A549 (cell line): ENCODE results near the gene RABL6.

Source experiments
- JUN ChIP-seq, 2 experiments: fragments of >200 bp; sonication (Bioruptor Twin); formaldehyde crosslinking; IDR thresholded peaks; 2 replicates in 1 of 2; 3 replicates in 1 of 2; pipeline ENCODE4 v1.6.1; 2016 to 2017
- JUNB ChIP-seq: fragments of >200 bp; sonication (Bioruptor Twin); formaldehyde crosslinking; IDR thresholded peaks from 2 replicates; pipeline ENCODE4 v1.6.1; 2016
- MAZ ChIP-seq: fragments of 150-350 bp; IDR thresholded peaks from 2 replicates; pipeline ENCODE4 v1.6.1; 2014; ENCODE audit warnings: antibody characterized with exemption, low read depth, low read length, borderline replicate concordance
- POLR2A ChIP-seq: IDR thresholded peaks from 2 replicates; pipeline ENCODE4 v1.6.1; 2012; ENCODE audit warnings: mild to moderate bottlenecking, low read length
- RAD21 ChIP-seq, 2 experiments: fragments of >200 bp in 1 of 2; sonication (Bioruptor Twin) in 1 of 2; formaldehyde crosslinking in 1 of 2; IDR thresholded peaks in 1 of 2; conservative IDR thresholded peaks in 1 of 2; 2 replicates in 1 of 2; 3 replicates in 1 of 2; pipeline ENCODE4 v1.6.1; 2012 to 2018; ENCODE audit warnings: inconsistent platforms in 1 of 2
- RFX5 ChIP-seq: fragments of 450-650 bp; IDR thresholded peaks from 2 replicates; pipeline ENCODE4 v1.7.1; 2014; ENCODE audit warnings: antibody characterized with exemption, mild to moderate bottlenecking, moderate library complexity
- RNF2 ChIP-seq: fragments of 200-600 bp; sonication (generic); IDR thresholded peaks from 2 replicates; pipeline ENCODE4 v1.6.1; 2016; ENCODE audit warnings: low read depth, mild to moderate bottlenecking, antibody characterized with exemption, moderate library complexity, borderline replicate concordance
- SREBF2 ChIP-seq: fragments of 450-650 bp; IDR thresholded peaks from 2 replicates; pipeline ENCODE4 v1.6.1; 2014; ENCODE audit warnings: mild to moderate bottlenecking, moderate library complexity
- TP53 ChIP-seq: fragments of 250-450 bp; sonication (Bioruptor Pico); IDR thresholded peaks from 2 replicates; pipeline ENCODE4 v1.5.0; 2021; ENCODE audit warnings: mild to moderate bottlenecking, moderate library complexity
- TF ChIP-seq, protein P1 (sequence below): fragments of >200 bp; sonication (Bioruptor Twin); formaldehyde crosslinking; IDR thresholded peaks from 3 replicates; pipeline ENCODE4 v1.5.1; 2016
- TF ChIP-seq, protein P2 (sequence below): IDR thresholded peaks from 2 replicates; pipeline ENCODE4 v1.6.1; 2012; ENCODE audit warnings: low read depth, borderline replicate concordance
- TF ChIP-seq, protein P3 (sequence below): fragments of 200-600 bp; sonication (generic); IDR thresholded peaks from 2 replicates; pipeline ENCODE4 v1.6.1; 2016; ENCODE audit warnings: antibody characterized with exemption, mild to moderate bottlenecking, moderate library complexity

- TF ChIP-seq POLR2A: no peak
- no peak for TF ChIP-seq RFX5
- TF ChIP-seq, protein P1, sequence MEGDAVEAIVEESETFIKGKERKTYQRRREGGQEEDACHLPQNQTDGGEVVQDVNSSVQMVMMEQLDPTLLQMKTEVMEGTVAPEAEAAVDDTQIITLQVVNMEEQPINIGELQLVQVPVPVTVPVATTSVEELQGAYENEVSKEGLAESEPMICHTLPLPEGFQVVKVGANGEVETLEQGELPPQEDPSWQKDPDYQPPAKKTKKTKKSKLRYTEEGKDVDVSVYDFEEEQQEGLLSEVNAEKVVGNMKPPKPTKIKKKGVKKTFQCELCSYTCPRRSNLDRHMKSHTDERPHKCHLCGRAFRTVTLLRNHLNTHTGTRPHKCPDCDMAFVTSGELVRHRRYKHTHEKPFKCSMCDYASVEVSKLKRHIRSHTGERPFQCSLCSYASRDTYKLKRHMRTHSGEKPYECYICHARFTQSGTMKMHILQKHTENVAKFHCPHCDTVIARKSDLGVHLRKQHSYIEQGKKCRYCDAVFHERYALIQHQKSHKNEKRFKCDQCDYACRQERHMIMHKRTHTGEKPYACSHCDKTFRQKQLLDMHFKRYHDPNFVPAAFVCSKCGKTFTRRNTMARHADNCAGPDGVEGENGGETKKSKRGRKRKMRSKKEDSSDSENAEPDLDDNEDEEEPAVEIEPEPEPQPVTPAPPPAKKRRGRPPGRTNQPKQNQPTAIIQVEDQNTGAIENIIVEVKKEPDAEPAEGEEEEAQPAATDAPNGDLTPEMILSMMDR: no peak
- TF ChIP-seq MAZ: no peak
- TF ChIP-seq RAD21 (conservative IDR thresholded peaks at IDR 0.05 in 1 of 2, IDR thresholded peaks at IDR 0.05 in 1 of 2): no peak
- TF ChIP-seq, protein P2, sequence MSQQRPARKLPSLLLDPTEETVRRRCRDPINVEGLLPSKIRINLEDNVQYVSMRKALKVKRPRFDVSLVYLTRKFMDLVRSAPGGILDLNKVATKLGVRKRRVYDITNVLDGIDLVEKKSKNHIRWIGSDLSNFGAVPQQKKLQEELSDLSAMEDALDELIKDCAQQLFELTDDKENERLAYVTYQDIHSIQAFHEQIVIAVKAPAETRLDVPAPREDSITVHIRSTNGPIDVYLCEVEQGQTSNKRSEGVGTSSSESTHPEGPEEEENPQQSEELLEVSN: no peak
- TF ChIP-seq, protein P3, sequence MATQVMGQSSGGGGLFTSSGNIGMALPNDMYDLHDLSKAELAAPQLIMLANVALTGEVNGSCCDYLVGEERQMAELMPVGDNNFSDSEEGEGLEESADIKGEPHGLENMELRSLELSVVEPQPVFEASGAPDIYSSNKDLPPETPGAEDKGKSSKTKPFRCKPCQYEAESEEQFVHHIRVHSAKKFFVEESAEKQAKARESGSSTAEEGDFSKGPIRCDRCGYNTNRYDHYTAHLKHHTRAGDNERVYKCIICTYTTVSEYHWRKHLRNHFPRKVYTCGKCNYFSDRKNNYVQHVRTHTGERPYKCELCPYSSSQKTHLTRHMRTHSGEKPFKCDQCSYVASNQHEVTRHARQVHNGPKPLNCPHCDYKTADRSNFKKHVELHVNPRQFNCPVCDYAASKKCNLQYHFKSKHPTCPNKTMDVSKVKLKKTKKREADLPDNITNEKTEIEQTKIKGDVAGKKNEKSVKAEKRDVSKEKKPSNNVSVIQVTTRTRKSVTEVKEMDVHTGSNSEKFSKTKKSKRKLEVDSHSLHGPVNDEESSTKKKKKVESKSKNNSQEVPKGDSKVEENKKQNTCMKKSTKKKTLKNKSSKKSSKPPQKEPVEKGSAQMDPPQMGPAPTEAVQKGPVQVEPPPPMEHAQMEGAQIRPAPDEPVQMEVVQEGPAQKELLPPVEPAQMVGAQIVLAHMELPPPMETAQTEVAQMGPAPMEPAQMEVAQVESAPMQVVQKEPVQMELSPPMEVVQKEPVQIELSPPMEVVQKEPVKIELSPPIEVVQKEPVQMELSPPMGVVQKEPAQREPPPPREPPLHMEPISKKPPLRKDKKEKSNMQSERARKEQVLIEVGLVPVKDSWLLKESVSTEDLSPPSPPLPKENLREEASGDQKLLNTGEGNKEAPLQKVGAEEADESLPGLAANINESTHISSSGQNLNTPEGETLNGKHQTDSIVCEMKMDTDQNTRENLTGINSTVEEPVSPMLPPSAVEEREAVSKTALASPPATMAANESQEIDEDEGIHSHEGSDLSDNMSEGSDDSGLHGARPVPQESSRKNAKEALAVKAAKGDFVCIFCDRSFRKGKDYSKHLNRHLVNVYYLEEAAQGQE: no peak
- TF ChIP-seq TP53 (CRISPR knock-in tag): no peak
- TF ChIP-seq JUN (IDR thresholded peaks at IDR 0.05): no peak
- TF ChIP-seq SREBF2: no peak
- TF ChIP-seq RNF2: no peak
- TF ChIP-seq JUNB: no peak
Measured at GRCh38 chr9:136759436-136760325, 48.1 kb upstream of the RABL6 start.
